Measurements from ENCODE around the gene FRMD4A. TPM values are rescaled to one million over a fixed set of nuclear protein-coding genes. Genes with fewer than 3 reads are reported as not detected.

FRMD4A gene
- total RNA-seq, 4 donors from 2014 or later, result 4.4 to 7.1 (median 5.2) TPM

GRCh38 chr10:14036233-14036632 is 294.5 kb downstream of the FRMD4A start:
- no peak for DNase-seq
- H3K27me3 ChIP-seq, result no peaks in the 10 kb centered on the region
- TF ChIP-seq POLR2A (IDR thresholded peaks at IDR 0.05) (no peak), CTCF (IDR thresholded peaks at IDR 0.05 in 4 of 5, conservative IDR thresholded peaks at IDR 0.05 in 1 of 5) (no peak)
- H3K27ac ChIP-seq, result no peak overlapping the region
- no peaks in the 10 kb centered on the region for H3K9me3 ChIP-seq
- H3K4me3 ChIP-seq, result no peak overlapping the region
- intact Hi-C loops (cut with DNase I; ENCODE audit: low total_unique reads), result no loop called here
- no peaks in the 10 kb centered on the region for H3K36me3 ChIP-seq
- in situ Hi-C loops (cut with MboI; ENCODE audit: low sequenced_read_pairs in 4 of 4), result no loop called here
- ATAC-seq, result no peak
- peaks cover 0 to 11% of the 10 kb centered on the region in 2 donors for H3K4me1 ChIP-seq

- Histone ChIP-seq H3K36me3 (no peaks in the 10 kb centered on the region), H3K9me3 (no peaks in the 10 kb centered on the region), H3K27ac (no peak overlapping the region), H3K4me3 (no peak overlapping the region), H3K27me3 (no peaks in the 10 kb centered on the region), H3K4me1 (peaks cover 0 to 4% of the 10 kb centered on the region in 2 donors)
- in situ Hi-C loops (cut with MboI; ENCODE audit: low sequenced_read_pairs in 4 of 4), result no loop called here
- DNase-seq (no peak), ATAC-seq (no peak)
- intact Hi-C loops (cut with DNase I; ENCODE audit: low total_unique reads), result no loop called here
- TF ChIP-seq CTCF (IDR thresholded peaks at IDR 0.05 in 4 of 5, conservative IDR thresholded peaks at IDR 0.05 in 1 of 5) (no peak), POLR2A (IDR thresholded peaks at IDR 0.05) (no peak)
Observed at GRCh38 chr10:14035506-14035905, 295.2 kb downstream of the FRMD4A start.

GRCh38 chr10:14032406-14032998 is 298.2 kb downstream of the FRMD4A start:
- Histone ChIP-seq H3K4me1 (no peaks in the 10 kb centered on the region), H3K27me3 (no peaks in the 10 kb centered on the region), H3K4me3 (no peak overlapping the region), H3K9me3 (no peaks in the 10 kb centered on the region), H3K27ac (no peak overlapping the region), H3K36me3 (no peaks in the 10 kb centered on the region)
- DNase-seq, result no peak
- no peak for TF ChIP-seq POLR2A (IDR thresholded peaks at IDR 0.05)
- TF ChIP-seq CTCF (IDR thresholded peaks at IDR 0.05 in 4 of 5, conservative IDR thresholded peaks at IDR 0.05 in 1 of 5), result peak in 3 of 5 experiments; percentile 36 to 50 (median 43)
- intact Hi-C loops (cut with DNase I; ENCODE audit: low total_unique reads) (no loop called here), in situ Hi-C loops (cut with MboI; ENCODE audit: low sequenced_read_pairs in 4 of 4) (no loop called here)
- ATAC-seq, result no peak

GRCh38 chr10:14026325-14026724 is 304.4 kb downstream of the FRMD4A start:
- TF ChIP-seq CTCF (IDR thresholded peaks at IDR 0.05 in 4 of 5, conservative IDR thresholded peaks at IDR 0.05 in 1 of 5) (no peak), POLR2A (IDR thresholded peaks at IDR 0.05) (no peak)
- Histone ChIP-seq H3K36me3 (no peaks in the 10 kb centered on the region), H3K4me3 (no peak overlapping the region), H3K27me3 (no peaks in the 10 kb centered on the region), H3K27ac (no peak overlapping the region), H3K9me3 (no peaks in the 10 kb centered on the region), H3K4me1 (no peaks in the 10 kb centered on the region)
- DNase-seq (no peak), ATAC-seq (no peak)
- in situ Hi-C loops (cut with MboI; ENCODE audit: low sequenced_read_pairs in 4 of 4) (no loop called here), intact Hi-C loops (cut with DNase I; ENCODE audit: low total_unique reads) (no loop called here)
